GM23338 (cell line): ENCODE measurements around the gene HHIPL1. TPM values are rescaled to one million over a fixed set of nuclear protein-coding genes. Genes with fewer than 3 reads are reported as not detected.

Experiments used
- ATAC-seq: fragments of 200-7000 bp; cut with Tn5 transposase; 3 replicates; pipeline ENCODE4 v1.9.1; 2020
- DNase-seq: peaks from one replicate; pipeline ENCODE4 v3.0.0-alpha.2; 2015; ENCODE audit warnings: low spot score
- H2AFZ ChIP-seq: fragments of 200-600 bp; sonication (generic); 2 replicates; pipeline ENCODE4 v1.8.0; 2016; ENCODE audit warnings: antibody characterized with exemption, mild to moderate bottlenecking, moderate library complexity
- H3F3A ChIP-seq: fragments of 200-600 bp; sonication (generic); replicated peaks from 2 replicates; pipeline ENCODE4 v1.8.0; 2017; ENCODE audit warnings: antibody characterized with exemption, mixed run types, low read depth
- H3K27ac ChIP-seq: fragments of 200-600 bp; sonication (generic); 2 replicates; pipeline ENCODE4 v1.6.1; 2016; ENCODE audit warnings: low read depth
- H3K27me3 ChIP-seq: fragments of 200-600 bp; sonication (generic); 2 replicates; pipeline ENCODE4 v1.8.0; 2016; ENCODE audit warnings: mild to moderate bottlenecking, mixed run types, moderate library complexity; ENCODE audit not compliant: insufficient read depth
- H3K36me3 ChIP-seq: fragments of 200-600 bp; sonication (generic); 2 replicates; pipeline ENCODE4 v1.8.0; 2016; ENCODE audit warnings: mild to moderate bottlenecking; ENCODE audit not compliant: insufficient read depth
- H3K4me1 ChIP-seq: fragments of 200-600 bp; sonication (generic); 2 replicates; pipeline ENCODE4 v1.8.0; 2016; ENCODE audit warnings: mild to moderate bottlenecking, moderate library complexity; ENCODE audit not compliant: insufficient read depth
- H3K4me2 ChIP-seq: fragments of 200-600 bp; sonication (generic); 2 replicates; pipeline ENCODE4 v1.7.1; 2017; ENCODE audit warnings: mixed run types
- H3K4me3 ChIP-seq: fragments of 200-600 bp; sonication (generic); 2 replicates; pipeline ENCODE4 v1.6.1; 2016; ENCODE audit warnings: mixed run types
- H3K79me2 ChIP-seq: fragments of 200-600 bp; sonication (generic); replicated peaks from 2 replicates; pipeline ENCODE4 v1.8.0; 2017; ENCODE audit warnings: mild to moderate bottlenecking; ENCODE audit not compliant: insufficient read depth
- H3K9me2 ChIP-seq: fragments of 200-600 bp; sonication (generic); 2 replicates; pipeline ENCODE4 v1.8.0; 2017; ENCODE audit not compliant: insufficient read depth
- H4K20me1 ChIP-seq: fragments of 200-600 bp; sonication (generic); replicated peaks from 2 replicates; pipeline ENCODE4 v1.8.0; 2017; ENCODE audit warnings: mild to moderate bottlenecking; ENCODE audit not compliant: insufficient read depth
- H3K27ac Mint-ChIP-seq: 2 replicates; pipeline ENCODE4 v1.8.0; 2020; ENCODE audit warnings: inconsistent platforms, mild to moderate bottlenecking, moderate library complexity, mixed read lengths
- H3K27me3 Mint-ChIP-seq: 3 replicates; pipeline ENCODE4 v1.8.0; 2022; ENCODE audit warnings: low read depth, mild to moderate bottlenecking, moderate library complexity, mixed read lengths, inconsistent platforms; ENCODE audit not compliant: insufficient read depth, poor library complexity
- H3K36me3 Mint-ChIP-seq: 3 replicates; pipeline ENCODE4 v1.8.0; 2021; ENCODE audit warnings: low read depth, mild to moderate bottlenecking, inconsistent platforms, moderate library complexity, mixed read lengths
- H3K4me1 Mint-ChIP-seq: 3 replicates; pipeline ENCODE4 v1.8.0; 2020; ENCODE audit warnings: mild to moderate bottlenecking, inconsistent platforms, mixed read lengths
- H3K4me3 Mint-ChIP-seq: 3 replicates; pipeline ENCODE4 v1.8.0; 2021; ENCODE audit warnings: moderate library complexity, mild to moderate bottlenecking, inconsistent platforms, mixed read lengths
- H3K9me3 Mint-ChIP-seq: 3 replicates; pipeline ENCODE4 v1.8.0; 2020; ENCODE audit warnings: moderate library complexity, mild to moderate bottlenecking, inconsistent platforms, mixed read lengths
- CREB1 ChIP-seq: fragments of 250-450 bp; sonication (Bioruptor Pico); IDR thresholded peaks from 2 replicates; pipeline ENCODE4 v1.5.0; 2020; ENCODE audit warnings: low read depth, mild to moderate bottlenecking, moderate library complexity
- CTCF ChIP-seq, 2 experiments: fragments of 200-600 bp in 1 of 2; sonication (generic) in 1 of 2; conservative IDR thresholded peaks; 2 replicates each; pipeline versions ENCODE4 v1.5.1 to v1.6.1; 2016 to 2017; ENCODE audit warnings: antibody characterized with exemption in 2 of 2, low read depth in 2 of 2, mild to moderate bottlenecking in 2 of 2, moderate library complexity in 1 of 2
- ETS1 ChIP-seq: IDR thresholded peaks from 2 replicates; pipeline ENCODE4 v1.6.1; 2016; ENCODE audit warnings: antibody characterized with exemption
- EZH2 ChIP-seq: fragments of 200-600 bp; sonication (generic); IDR thresholded peaks from one replicate; pipeline ENCODE4 v1.8.0; 2017; ENCODE audit warnings: antibody characterized with exemption, mild to moderate bottlenecking, low read depth; ENCODE audit not compliant: unreplicated experiment
- EZH2phosphoT487 ChIP-seq: fragments of 200-600 bp; sonication (generic); IDR thresholded peaks from one replicate; pipeline ENCODE4 v1.8.1; 2018; ENCODE audit warnings: antibody characterized with exemption; ENCODE audit not compliant: unreplicated experiment
- JUNB ChIP-seq: IDR thresholded peaks from one replicate; pipeline ENCODE4 v1.6.1; 2016; ENCODE audit warnings: antibody characterized with exemption; ENCODE audit not compliant: unreplicated experiment
- NANOG ChIP-seq: IDR thresholded peaks from 2 replicates; pipeline ENCODE4 v1.6.1; 2016; ENCODE audit warnings: antibody characterized with exemption, borderline replicate concordance
- POLR2AphosphoS5 ChIP-seq: IDR thresholded peaks from 2 replicates; pipeline ENCODE4 v1.6.1; 2016; ENCODE audit warnings: antibody characterized with exemption, low read depth
- STAT1 ChIP-seq: IDR thresholded peaks from one replicate; pipeline ENCODE4 v1.6.1; 2016; ENCODE audit warnings: antibody characterized with exemption; ENCODE audit not compliant: unreplicated experiment
- ZNF114 ChIP-seq: fragments of 250-450 bp; sonication (Bioruptor Pico); IDR thresholded peaks from 2 replicates; pipeline ENCODE4 v1.5.0; 2020; ENCODE audit warnings: mild to moderate bottlenecking, moderate library complexity
- ZNF331 ChIP-seq: fragments of 250-450 bp; sonication (Bioruptor Pico); IDR thresholded peaks from 2 replicates; pipeline ENCODE4 v1.5.0; 2020; ENCODE audit warnings: low read depth, mild to moderate bottlenecking, moderate library complexity
- ZNF462 ChIP-seq: fragments of 250-450 bp; sonication (Bioruptor Pico); IDR thresholded peaks from 2 replicates; pipeline ENCODE4 v1.5.0; 2020; ENCODE audit warnings: mild to moderate bottlenecking, moderate library complexity
- polyA plus RNA-seq: library from polyadenylated mRNA; unstranded; fragments of >200 nt; fragmentation: Nextera tagmentation; extraction: Ambion mirVana; gene quantifications from 2 replicates; pipeline ENCODE4 v1.2.1, GENCODE V29; 2016
- total RNA-seq: library from RNA; depleted of rRNA; stranded (reverse); fragments of >200 nt; shearing (Covaris generic); gene quantifications from 2 replicates; pipeline ENCODE4 v1.2.3, GENCODE V29; 2014
- TF ChIP-seq, protein P1 (sequence below): IDR thresholded peaks from one replicate; pipeline ENCODE4 v1.6.1; 2018; ENCODE audit warnings: antibody characterized with exemption; ENCODE audit not compliant: unreplicated experiment

The HHIPL1 gene
- total and polyA plus RNA-seq, 2 experiments from 2014 or later = 1.9 to 2.0 TPM

DNA sequence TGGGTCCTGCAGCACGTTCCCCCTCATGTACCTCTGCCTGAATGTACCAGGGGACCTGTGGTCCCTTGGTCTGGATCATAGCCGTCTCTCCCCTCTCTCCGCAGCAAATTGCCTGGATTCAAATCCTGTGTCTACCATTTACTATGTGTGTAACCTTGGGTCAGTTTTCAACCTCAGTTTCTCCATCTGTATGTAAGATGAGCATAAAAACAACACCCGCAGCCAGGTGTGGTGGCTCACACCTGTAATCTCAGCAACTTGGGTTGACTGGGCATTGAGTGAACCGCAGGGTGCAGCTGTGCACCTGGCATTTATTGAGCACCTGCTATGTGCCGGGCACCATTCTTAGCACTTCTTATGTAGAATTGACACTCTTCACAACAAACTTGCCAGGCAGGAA lies 53.3 kb downstream of the HHIPL1 start:
- H3K27me3 ChIP-seq = no peaks in the 10 kb centered on the region

More for the DNA sequence above, 53.3 kb downstream of the HHIPL1 start:
- peaks cover 6% of the 10 kb centered on the region; the same call in 2 of the 3 replicates for H3K36me3 Mint-ChIP-seq
- no peak overlapping the region for H2AFZ ChIP-seq
- H3K27ac Mint-ChIP-seq = no peak overlapping the region
- H3K9me3 Mint-ChIP-seq = peaks cover 5% of the 10 kb centered on the region
- ATAC-seq = no peak
- H3K4me3 ChIP-seq = no peak overlapping the region
- no peaks in the 10 kb centered on the region for H3K9me2 ChIP-seq
- H3F3A ChIP-seq = no peaks in the 10 kb centered on the region
- no peak overlapping the region for H3K4me2 ChIP-seq
- H3K4me3 Mint-ChIP-seq = no peak overlapping the region
- no peaks in the 10 kb centered on the region for H3K79me2 ChIP-seq
- TF ChIP-seq ZNF462 (CRISPR knock-in tag) (no peak), STAT1 (no peak), EZH2phosphoT487 (no peak), JUNB (no peak), EZH2 (no peak), ETS1 (no peak), NANOG (no peak), CREB1 (CRISPR knock-in tag) (no peak), POLR2AphosphoS5 (no peak), ZNF114 (CRISPR knock-in tag) (no peak), CTCF (conservative IDR thresholded peaks at IDR 0.05; ENCODE audit: low read depth in 2 of 2) (no peak), ZNF331 (CRISPR knock-in tag) (no peak)
- TF ChIP-seq, protein P1, sequence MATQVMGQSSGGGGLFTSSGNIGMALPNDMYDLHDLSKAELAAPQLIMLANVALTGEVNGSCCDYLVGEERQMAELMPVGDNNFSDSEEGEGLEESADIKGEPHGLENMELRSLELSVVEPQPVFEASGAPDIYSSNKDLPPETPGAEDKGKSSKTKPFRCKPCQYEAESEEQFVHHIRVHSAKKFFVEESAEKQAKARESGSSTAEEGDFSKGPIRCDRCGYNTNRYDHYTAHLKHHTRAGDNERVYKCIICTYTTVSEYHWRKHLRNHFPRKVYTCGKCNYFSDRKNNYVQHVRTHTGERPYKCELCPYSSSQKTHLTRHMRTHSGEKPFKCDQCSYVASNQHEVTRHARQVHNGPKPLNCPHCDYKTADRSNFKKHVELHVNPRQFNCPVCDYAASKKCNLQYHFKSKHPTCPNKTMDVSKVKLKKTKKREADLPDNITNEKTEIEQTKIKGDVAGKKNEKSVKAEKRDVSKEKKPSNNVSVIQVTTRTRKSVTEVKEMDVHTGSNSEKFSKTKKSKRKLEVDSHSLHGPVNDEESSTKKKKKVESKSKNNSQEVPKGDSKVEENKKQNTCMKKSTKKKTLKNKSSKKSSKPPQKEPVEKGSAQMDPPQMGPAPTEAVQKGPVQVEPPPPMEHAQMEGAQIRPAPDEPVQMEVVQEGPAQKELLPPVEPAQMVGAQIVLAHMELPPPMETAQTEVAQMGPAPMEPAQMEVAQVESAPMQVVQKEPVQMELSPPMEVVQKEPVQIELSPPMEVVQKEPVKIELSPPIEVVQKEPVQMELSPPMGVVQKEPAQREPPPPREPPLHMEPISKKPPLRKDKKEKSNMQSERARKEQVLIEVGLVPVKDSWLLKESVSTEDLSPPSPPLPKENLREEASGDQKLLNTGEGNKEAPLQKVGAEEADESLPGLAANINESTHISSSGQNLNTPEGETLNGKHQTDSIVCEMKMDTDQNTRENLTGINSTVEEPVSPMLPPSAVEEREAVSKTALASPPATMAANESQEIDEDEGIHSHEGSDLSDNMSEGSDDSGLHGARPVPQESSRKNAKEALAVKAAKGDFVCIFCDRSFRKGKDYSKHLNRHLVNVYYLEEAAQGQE = no peak
- peaks cover 6% of the 10 kb centered on the region for H3K27me3 Mint-ChIP-seq
- H3K4me1 Mint-ChIP-seq = no peaks in the 10 kb centered on the region
- no peak for DNase-seq
- H4K20me1 ChIP-seq = no peaks in the 10 kb centered on the region
- no peaks in the 10 kb centered on the region for H3K4me1 ChIP-seq
- no peaks in the 10 kb centered on the region for H3K36me3 ChIP-seq
- H3K27ac ChIP-seq = no peak overlapping the region
